ENCODE data around the gene SLC51B. TPM values are rescaled to one million over a fixed set of nuclear protein-coding genes. Genes with fewer than 3 reads are reported as not detected.

SLC51B gene
- total and polyA plus RNA-seq, 9 of the 15 experiments (the other 6 are each of a cell fraction or from before 2014, with no cell fraction given): not detected

- TF ChIP-seq ZNF232 (CRISPR knock-in tag; IDR thresholded peaks at IDR 0.05) (no peak), GABPA (tag; conservative IDR thresholded peaks at IDR 0.05; ENCODE audit: low read depth) (no peak), NFE2 (IDR thresholded peaks at IDR 0.05; ENCODE audit: low read depth) (no peak), JUN (IDR thresholded peaks at IDR 0.05; ENCODE audit: borderline replicate concordance, low read depth, low read length) (no peak), JUN (CRISPR knock-in tag; IDR thresholded peaks at IDR 0.05; ENCODE audit: borderline replicate concordance) (no peak)
Observed at GRCh38 chr15:65081758-65082157, 36.6 kb downstream of the SLC51B start (continued).

DNA sequence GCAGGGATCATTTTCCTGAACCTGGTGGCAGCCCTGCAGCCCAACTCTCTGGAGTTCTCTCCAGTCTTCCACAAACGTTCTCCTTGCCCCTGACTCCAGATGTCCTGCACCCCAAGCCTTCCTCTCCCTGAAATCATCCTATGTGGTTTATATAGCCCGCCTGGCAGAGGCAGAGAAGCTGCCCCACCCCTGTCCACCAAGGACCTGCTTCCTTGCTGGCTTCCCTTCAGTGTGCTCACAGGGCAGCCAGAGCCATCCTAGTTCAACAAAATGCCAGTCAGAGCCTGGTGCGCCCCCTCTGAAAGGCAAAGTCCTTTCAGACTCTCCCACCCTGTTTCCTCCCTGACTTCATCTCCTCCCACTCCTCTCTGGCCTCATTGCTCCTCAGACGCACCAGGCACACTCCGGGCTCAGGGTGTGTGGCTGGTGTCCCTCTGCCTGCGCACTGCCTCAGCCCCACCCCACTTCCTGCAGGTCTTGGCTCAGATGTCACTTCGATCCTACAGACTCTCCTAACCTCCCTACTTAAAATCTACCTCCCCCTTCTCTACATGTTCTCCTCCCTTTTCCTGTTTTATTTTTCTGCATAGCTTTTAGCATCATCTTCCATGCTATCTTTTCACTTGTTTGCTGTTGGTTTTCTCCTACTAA, 37.2 kb downstream of the SLC51B start:
- no peaks in the 10 kb centered on the region for H3K36me3 ChIP-seq (ENCODE audit: control insufficient read depth, insufficient read depth, low read length)
- DNase-seq (ENCODE audit: extremely low read depth in 1 of 4, low spot score in 3 of 4) (no peak), ATAC-seq (peak; percentile 32; the same call in 1 of the 3 replicates), FAIRE-seq (no peak)
- H3K9me3 ChIP-seq (replicated peaks; ENCODE audit: control insufficient read depth, insufficient read depth, low read depth, low read length): no peaks in the 10 kb centered on the region; the same call in 1 of the 2 replicates
- peaks cover 8% of the 10 kb centered on the region for H4K20me1 ChIP-seq (replicated peaks; ENCODE audit: control insufficient read depth, insufficient read depth, low read length)
- H3K4me2 ChIP-seq (ENCODE audit: insufficient read depth, low read length): no peak overlapping the region
- no TSS peak for BruUV-seq (replicated peaks)
- POLR2A ChIA-PET: interaction anchor here (1.4 to 2.6 kb wide), 3 partner anchors 13 to 222 kb away, joined by 3 to 7 read pairs (median 4); partner anchors contain the start of gene RNU5B-1
- in situ Hi-C loops (cut with MboI): no loop called here
- intact Hi-C loops (cut with micrococcal nuclease): no loop called here
- no peak overlapping the region for H3K4me3 ChIP-seq
- peaks cover 0 to 7% of the 10 kb centered on the region in 2 experiments; a peak in 2 of 5 replicates for H3K4me1 ChIP-seq (replicated peaks in 1 of 2; ENCODE audit: control insufficient read depth in 2 of 2, insufficient read depth in 2 of 2, low read length in 2 of 2)
- 6% methylated on average over 7 of the region's 7 CpGs for WGBS (ENCODE audit: insufficient coverage, low coverage, missing lambda C conversion rate)
- peak; percentile 56 to 58; a peak in 2 of 4 replicates for TF ChIP-seq NRF1 (conservative IDR thresholded peaks at IDR 0.05 in 1 of 2, IDR thresholded peaks at IDR 0.05 in 1 of 2)
- no peak for TF ChIP-seq HMG20A (CRISPR knock-in tag; conservative IDR thresholded peaks at IDR 0.05)
- TF ChIP-seq, protein P1, sequence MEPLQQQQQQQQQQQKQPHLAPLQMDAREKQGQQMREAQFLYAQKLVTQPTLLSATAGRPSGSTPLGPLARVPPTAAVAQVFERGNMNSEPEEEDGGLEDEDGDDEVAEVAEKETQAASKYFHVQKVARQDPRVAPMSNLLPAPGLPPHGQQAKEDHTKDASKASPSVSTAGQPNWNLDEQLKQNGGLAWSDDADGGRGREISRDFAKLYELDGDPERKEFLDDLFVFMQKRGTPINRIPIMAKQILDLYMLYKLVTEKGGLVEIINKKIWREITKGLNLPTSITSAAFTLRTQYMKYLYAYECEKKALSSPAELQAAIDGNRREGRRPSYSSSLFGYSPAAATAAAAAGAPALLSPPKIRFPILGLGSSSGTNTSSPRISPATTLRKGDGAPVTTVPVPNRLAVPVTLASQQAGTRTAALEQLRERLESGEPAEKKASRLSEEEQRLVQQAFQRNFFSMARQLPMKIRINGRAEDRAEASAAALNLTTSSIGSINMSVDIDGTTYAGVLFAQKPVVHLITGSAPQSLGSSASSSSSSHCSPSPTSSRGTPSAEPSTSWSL (CRISPR knock-in tag; IDR thresholded peaks at IDR 0.05; ENCODE audit: borderline replicate concordance): no peak
- no peak for TF ChIP-seq PHB (CRISPR knock-in tag; IDR thresholded peaks at IDR 0.05)
- no peak for TF ChIP-seq SMARCA5 (IDR thresholded peaks at IDR 0.05)
- TF ChIP-seq ZNF324 (CRISPR knock-in tag; IDR thresholded peaks at IDR 0.05): no peak
- no peaks in the 10 kb centered on the region for H3K79me2 ChIP-seq (ENCODE audit: control insufficient read depth, insufficient read depth, low read length)
- no peak overlapping the region for H3K27ac ChIP-seq (ENCODE audit: extremely low read depth, low read depth, low read length)
- H3K9me1 ChIP-seq (ENCODE audit: control insufficient read depth, insufficient read depth, low read length): no peaks in the 10 kb centered on the region
- CTCF ChIA-PET (ENCODE audit: low intra/inter-chr PET ratio): interaction anchor here (0.5 to 1.7 kb wide), 3 partner anchors 29 to 920 kb away, joined by 3 to 6 read pairs (median 5); partner anchors contain the start of gene PPIB
- H3K9ac ChIP-seq (ENCODE audit: insufficient read depth in 1 of 2, low read depth in 2 of 2, low read length in 2 of 2): peak overlapping the region in 1 of 2 experiments; percentile 23; a peak in 1 of 4 replicates
- peaks cover 31 to 66% of the 10 kb centered on the region in 2 experiments for H3K27me3 ChIP-seq (ENCODE audit: control insufficient read depth in 2 of 2, insufficient read depth in 2 of 2, low read length in 2 of 2)
- no peak overlapping the region for H2AFZ ChIP-seq (ENCODE audit: low read depth, low read length)
